Stimulated activated CD4-positive, alpha-beta T cell treated with anti-CD3 and anti-CD28 coated beads, Interleukin-15, amount 100 ng/mL, for 1 hour (primary cell): ENCODE measurements around the gene CCDC85B.
A peak's percentile ranks its signal among the peaks of the same experiment; 100 is the strongest.
"Not testable (repeated sequence)": the region's sequence is repeated elsewhere in the genome, so short reads cannot be mapped to it uniquely, and the experiment has no call there.

Experiments used
- DNase-seq, 2 donors: peaks; one replicate each; pipeline ENCODE4 v3.0.0-alpha.2; 2020; ENCODE audit warnings: low read depth in 1 of 2, low spot score in 1 of 2

The CCDC85B gene

DNA sequence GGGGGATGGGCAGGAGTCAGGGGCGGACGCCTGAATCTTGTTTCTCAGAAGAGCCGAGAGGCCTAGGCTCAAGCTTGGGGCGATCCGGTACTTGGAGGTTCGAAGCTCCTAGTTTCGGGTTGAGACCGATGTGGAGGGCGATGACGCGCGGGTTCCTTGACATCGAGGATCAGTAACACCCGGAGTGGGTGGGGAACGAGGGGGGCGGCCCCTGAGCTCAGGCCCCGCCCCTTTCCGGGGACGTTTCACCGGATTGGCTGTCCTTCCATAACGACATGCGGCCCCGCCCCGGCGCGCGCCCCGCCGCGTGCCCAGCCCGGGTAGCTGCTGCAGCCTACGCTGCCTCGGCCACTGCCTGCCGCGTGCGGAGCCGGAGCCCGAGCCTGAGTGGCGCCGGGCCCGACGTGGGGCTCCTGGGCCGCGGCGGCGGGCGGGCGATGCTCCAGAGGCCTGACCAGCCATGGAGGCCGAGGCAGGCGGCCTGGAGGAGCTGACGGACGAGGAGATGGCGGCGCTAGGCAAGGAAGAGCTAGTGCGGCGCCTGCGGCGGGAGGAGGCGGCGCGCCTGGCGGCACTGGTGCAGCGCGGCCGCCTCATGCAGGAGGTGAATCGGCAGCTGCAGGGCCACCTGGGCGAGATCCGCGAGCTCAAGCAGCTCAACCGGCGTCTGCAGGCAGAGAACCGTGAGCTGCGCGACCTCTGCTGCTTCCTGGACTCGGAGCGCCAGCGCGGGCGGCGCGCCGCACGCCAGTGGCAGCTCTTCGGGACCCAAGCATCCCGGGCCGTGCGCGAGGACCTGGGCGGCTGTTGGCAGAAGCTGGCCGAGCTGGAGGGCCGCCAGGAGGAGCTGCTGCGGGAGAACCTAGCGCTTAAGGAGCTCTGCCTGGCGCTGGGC is at the start of gene CCDC85B:
Gene CCDC85B (plus strand): TSS at position 350 of the 895 bp plus-strand sequence. CDS start 111 bp downstream, at position 461.
- peak; percentile 98 to 99 for DNase-seq

DNA sequence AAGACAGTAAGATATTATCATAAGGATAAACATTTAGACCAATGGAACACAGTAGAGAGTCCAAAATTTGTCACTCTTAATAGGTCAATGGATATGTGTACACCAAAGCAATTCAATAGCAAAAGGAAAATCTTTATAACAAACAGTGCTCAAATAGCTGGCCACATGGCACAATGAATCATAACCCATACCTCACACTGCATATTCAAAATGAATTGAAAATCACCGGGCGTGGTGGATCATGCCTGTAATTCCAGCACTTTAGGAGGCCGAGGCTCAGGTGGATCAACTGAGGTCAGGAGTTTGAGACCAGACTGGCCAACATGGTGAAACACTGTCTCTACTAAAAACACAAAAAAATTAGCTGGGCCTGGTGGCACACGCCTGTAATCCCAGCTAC is 48.3 kb upstream of the CCDC85B start:
- DNase-seq: no peak

DNA sequence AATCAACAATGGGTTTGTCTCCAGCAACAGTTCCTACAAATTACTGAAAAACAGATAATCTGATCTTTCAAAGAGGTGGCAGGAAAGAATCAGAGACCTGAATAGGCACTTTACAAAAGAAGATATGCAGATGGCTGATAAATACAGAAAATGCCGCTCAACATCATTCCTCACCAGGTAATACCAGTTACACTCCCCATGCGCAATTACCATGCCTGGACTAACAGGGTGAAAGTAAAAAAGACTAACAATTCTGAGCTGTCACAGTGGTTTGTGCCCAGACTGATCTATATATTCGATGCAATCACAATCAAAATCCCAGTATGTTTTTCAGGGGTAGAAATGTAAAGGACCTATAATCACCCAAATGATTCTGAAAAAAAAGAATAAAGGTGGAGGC is 46.7 kb upstream of the CCDC85B start:
- DNase-seq: no peak

DNA sequence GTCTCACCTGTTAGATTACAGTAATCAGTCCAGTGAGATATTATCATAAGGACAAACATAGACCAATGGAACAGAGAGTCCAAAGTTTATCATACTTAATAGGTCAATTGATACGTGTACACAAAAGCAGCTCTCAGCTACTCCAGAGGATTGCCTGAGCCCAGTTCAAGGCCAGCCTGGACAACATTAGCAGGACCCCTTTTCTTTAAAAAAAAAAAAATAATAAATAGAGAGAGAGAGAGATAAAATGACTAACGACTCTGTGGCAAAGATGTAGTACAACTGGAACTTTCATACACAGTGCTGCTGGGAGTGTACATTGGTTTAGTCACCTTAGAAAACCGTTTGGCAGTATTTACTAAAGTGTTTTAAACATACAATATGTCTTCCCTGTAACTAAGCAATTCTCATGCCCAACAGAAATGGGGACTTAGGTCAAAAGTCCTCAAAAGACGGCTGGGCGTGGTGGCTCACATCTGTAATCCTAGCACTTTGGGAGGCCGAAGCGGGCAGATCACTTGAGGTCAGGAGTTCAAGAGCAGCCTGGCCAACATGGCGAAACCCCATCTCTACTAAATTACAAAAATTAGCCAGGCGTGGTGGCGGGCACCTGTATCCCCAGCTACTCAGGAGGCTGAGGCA is 46.1 kb upstream of the CCDC85B start:
- no peak for DNase-seq

DNA sequence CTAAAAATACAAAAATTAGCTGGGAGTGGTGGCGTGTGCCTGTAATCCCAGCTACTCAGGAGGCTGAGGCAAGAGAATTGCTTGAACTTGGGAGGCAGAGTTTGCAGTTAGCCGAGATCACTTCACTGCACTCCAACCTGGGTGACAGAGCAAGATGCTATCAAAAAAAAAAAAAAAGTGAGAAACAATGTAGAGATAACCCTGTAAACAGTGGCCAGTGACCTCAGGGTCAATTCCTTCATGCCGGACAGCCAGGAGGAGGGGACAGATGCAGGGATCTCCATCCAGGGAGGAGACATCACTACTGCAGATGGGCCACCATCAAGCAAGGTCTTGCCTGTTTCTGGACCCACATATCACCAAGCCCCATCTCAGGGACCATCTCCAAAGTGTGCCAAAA is 42.7 kb upstream of the CCDC85B start:
- DNase-seq: no peak

DNA sequence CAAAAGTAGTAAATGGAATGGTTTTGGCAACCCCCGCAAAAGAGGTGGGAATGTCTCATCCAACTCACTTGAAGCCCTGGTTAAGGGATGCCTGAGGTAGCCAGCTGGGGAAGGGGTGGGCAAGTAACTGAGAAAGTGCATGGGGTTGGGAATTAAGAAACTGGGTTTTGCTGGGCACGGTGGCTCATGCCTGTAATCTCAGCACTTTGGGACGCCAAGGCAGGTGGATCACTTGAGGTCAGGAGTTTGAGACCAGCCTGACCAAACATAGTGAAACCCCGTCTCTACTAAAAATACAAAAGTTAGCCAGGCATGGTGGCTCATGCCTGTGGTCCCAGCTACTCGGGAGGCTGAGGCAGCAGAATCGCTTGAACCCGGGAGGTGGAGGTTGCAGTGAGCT is 41.8 kb upstream of the CCDC85B start:
- DNase-seq: not testable (repeated sequence)

DNA sequence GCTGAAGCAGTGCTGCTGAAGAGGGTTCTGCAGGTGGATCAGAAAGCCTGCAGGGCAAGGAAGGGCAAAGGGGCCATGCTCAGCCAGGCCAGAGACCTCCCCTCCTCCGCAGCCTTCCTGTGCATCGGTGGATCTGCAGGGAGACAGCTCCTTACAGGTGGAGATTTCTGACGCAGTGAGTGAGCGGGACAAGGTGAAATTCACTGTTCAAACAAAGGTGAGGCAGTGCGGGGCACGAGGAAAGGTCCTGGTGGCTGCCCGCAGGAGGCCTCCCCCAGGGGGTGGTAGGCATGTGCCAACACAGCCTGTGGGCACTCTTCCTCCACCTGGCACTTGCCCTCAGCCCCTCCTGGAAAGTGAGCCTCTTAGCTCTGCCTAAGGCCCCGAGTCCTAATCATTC is 41.1 kb upstream of the CCDC85B start:
- DNase-seq: no peak

DNA sequence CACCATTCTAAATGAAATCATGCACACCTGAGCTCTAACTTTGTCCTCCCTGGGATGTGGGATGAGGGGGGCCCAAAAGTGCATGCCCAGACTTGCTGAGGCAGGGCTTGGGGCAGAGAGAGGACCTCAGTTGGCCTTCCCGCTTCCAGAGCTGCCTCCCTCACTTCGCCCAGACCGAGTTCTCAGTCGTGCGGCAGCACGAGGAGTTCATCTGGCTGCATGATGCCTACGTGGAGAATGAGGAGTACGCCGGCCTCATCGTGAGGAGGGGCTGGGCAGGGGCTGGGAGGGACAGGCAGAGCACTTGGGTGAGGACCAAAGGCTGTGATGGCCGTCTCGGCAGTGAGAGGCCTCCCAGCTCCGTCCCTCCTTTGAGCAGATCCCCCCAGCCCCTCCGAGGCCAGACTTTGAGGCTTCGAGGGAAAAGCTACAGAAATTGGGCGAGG is 40.7 kb upstream of the CCDC85B start:
- no peak for DNase-seq

DNA sequence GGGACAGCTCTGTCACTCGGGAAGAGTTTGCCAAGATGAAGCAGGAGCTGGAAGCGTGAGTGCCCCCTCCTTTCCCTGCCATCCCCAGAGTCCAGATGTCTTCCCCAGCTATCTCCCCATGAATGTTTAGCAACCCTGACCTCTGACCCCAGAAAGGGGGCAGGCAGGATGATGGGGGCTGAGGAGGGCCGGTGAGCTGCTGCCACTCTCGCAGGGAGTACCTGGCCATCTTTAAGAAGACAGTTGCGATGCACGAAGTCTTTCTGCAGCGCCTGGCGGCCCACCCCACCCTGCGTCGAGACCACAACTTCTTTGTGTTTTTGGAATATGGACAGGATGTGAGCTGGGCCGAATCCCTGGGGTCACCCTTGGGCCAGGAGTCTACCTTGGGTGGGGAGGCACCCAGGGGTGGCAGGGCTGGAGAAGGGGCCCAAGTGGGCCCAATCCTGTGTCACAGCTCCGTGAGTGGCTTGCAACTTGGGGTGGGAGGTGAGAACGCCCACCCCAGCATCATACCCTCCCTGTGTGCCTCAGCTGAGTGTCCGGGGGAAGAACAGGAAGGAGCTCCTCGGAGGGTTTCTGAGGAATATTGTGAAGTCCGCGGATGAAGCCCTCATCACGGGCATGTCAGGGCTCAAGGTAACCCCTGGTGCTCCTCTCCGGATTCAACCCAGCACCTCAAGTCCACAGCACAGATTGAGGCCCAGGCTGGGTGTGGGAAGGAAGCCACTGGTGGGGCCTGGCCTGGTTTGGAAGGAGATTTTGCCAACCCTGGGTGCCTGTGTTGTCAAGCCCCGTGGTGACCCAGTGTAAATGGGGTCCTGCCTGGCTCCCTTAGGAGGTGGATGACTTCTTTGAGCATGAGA is 40.0 kb upstream of the CCDC85B start:
- no peak for DNase-seq

DNA sequence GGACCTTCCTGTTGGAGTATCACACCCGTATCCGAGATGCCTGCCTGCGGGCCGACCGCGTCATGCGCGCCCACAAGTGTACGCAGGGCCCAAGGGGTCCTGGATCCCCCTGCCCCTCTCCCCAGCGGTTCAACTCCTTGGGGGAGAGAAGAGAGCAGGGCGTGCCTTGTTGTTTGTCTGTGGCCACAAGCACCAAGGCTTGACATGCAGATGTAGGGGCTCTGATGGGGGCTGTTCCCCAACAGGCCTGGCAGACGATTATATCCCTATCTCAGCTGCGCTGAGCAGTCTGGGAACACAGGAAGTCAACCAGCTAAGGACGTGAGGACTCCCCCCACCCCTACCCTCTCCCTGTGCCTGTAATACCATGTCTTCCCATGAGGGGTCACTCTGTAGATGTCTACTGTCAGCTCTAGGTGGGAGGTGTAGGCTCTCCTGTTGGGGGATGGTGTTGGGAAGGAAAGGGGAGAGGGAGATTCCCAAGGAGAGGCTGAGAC is 39.3 kb upstream of the CCDC85B start:
- no peak for DNase-seq

DNA sequence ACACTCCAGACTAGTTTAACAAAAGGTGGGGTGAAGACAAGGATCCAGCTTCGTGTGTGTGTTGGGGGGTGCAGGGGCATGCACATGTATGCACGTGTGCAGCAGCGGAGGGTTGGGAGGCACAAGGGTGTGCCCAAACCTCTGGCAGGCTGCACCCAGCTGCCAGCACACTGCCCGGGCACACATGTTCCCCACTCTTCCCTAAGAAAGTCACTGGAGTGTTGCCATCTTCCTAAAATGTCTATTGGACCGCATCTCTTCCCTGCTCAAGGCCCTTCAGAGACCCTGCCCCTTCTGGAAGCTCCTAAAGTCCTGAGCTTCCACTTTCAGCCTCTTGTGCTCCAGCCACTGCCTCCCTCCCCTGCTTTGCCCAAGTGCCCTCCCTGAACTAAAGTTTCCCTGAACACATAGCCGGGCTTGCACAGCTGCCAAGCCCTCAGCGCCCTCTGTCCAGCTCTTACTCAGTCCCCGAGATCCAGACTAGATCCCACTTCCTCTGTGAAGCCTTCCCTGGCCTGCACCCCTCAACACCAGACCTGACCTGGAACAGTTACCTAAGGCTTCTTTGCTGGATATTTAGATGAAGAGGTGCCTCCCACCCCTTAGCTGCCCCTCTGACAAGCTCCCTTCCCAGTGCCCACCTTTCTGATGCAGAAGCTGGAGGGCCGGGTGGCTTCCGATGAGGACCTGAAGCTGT is 38.5 kb upstream of the CCDC85B start:
- no peak for DNase-seq

DNA sequence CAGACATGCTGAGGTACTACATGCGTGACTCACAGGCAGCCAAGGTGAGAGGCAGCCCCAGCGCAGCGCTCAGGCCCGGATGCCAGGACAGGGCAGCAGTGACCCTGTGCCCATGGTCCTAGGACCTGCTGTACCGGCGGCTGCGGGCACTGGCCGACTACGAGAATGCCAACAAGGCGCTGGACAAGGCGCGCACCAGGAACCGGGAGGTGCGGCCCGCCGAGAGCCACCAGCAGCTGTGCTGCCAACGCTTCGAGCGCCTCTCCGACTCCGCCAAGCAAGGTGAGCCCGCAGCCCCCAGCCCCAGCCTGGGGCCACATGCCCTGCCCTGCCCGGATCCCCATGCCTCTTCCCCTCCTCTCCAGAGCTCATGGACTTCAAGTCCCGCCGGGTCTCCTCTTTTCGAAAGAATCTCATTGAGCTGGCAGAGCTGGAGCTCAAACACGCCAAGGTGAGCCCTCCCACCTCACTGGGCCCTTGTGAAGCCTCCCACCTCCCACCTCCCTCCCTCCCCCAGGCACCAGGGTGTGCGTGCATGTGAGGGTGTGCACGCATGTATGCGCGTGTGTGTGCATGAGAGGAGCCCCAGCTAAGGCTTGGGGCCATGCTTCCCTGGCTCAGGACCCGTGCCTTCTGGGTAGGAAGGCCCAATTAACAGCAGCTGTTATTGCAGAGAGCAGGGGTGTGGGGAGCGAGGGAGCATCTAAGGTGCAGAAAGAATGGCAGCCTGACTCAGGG is 37.8 kb upstream of the CCDC85B start:
- DNase-seq: no peak

DNA sequence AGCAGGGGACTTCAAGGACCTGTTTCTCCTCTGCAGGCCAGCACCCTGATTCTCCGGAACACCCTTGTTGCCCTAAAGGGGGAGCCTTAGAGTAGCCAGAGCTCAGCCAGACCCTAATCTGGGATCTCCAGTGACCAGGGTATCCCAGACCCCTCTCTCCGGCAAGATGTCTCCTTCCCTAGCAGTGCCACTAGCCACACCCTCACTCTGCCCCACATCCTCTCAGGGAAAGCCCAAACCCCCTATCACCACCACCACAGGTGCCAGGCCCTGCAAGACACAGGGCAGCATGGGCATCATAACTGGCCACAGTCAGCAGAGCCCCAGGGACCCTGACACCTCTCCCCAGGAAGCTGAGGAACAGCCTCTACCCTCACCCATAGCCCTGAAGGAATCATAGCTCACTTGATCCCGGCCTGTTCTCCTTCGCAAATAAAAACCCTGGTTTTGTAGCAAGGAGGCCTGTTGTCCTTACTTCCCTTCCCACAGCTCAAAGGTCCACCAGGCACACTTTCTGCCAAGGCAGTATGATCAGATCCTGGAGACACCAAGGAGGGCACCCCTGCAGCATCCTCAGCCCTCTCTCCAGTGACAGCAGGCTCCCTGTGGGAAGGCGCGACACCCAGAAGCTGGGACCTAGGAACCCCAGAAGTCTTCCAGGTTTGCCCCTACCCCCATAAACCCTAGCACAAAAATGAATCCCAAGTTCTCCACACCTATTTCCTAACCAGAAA is 37.1 kb upstream of the CCDC85B start:
- no peak for DNase-seq

DNA sequence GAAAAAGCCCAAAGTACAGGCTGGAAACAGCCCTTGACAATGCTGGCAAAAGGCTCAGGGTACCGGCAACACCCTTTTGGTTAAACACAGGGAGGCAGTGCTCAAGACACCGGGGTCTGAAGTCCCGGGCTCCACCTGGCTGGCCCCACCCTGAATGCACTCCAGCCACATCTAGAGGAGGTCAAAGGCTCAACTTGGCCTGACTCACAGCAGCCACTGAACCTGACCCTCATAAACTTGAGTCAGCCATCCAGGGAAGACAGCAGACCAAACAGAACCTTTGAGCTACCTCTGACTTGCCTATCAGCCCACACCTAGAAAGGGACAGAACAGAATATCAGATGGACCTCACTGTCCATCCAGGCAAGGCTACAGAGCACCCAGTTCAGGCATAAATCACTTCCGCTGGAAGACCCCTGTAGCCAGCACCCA is 36.3 kb upstream of the CCDC85B start:
- no peak for DNase-seq

DNA sequence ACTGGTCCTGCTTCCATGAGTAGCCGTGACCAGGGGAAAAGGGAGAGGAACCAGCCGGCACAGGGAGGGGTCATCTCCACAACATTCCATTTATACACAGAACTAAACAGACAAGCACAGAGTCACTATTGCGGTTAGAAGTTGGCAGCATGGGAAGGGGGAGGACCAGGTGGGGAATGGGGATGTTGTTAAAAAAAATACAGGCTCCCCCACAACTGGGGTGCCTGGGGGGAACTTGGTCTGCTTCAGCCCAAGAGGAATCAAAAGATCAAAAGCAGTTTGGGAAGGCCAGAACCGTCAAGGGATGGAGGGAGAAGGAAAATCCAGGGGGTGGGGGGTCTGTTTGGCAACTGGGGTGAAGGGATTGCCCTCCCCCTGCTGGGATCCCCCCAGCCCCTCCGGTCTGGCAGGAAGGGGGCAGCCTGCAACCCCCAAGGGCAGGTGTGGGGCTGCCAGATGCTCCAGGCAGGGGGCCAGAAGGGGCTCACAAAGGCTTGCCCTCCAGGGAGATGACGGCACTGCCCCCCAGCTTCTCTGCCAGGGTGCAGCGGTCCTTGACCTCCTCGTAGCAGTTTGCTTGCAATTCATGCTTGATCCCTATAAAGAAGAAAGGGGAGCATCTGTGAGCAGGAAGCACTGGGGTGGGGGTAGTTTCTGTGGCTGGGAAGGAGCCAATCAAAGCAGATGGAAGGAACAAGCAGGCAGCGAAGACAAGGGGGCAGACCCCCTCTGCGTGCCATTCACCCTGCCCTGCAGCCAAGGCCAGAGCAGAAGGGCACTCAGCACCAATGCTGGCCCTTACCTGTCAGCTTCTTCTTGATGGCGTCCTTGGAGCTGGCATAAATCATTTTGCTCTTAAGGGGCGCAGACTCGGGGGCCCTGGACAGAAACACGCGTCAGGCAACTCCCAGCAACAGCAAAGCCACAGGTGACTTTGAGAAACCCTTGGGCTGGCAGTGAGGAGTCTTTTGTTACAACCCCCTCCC is 35.3 kb upstream of the CCDC85B start:
- no peak for DNase-seq

DNA sequence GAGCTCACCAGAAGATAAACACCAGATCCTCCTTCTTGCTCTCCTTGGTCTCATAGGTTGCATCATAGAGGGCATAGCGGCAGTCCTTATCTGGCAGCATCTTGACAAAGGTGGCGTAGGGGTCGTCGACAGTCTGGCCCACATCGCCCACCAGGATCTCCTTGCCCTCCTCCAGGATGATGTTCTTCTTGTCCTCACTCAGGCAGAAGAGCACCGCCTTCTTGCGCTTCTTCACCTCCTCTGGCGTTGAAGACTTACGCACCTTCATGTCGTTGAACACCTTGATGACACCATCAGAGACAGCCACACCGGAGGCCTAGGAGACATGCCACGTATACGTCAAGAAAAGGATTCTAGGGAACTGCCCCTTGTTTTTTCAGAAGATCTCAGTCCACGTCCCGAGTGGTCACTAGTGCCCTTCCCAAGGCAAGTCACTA is 34.5 kb upstream of the CCDC85B start:
- no peak for DNase-seq

DNA sequence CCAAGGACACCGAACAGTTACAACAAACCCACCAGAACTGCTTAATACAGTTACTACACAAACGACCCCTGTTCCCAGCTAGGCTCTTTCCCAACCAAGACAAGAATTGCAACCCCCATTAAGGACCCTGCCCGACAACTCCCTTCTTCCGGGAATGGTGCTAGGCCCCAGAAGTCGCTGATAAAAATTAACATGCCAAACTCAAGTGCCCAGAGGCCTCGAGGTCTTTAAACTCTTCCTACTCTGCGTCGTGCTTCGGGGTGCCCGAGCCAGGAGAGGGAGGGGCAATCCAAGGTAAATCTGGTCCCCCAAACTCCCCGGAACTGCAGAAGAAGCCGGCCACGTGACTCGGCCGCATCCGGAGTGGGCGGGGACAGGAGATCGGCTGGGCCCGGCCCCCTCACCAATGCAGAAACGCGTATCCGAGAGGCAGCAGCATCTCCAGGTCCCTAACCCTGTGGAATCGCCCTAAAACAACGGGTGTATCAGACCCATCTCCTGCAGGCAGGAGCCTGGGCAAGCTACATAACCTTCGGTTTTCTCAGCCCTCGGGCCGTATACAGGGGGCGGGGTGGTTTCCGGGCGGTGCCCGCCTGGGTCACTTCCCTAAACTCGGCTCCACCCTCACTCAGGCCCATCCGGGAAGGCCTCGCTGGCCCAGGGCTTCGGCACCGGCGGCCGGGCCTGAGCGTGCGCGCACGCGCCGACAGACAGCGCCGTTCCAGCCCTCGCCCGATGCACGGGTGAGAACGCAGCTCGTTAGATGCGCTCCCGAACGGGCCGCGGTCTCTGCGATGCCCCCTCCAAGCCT is 33.6 kb upstream of the CCDC85B start:
- peak; percentile 68 to 75 for DNase-seq
